Type B pancreatic cell (in vitro differentiated cells): ENCODE data around the gene MYMK. TPM values are rescaled to one million over a fixed set of nuclear protein-coding genes. Genes with fewer than 3 reads are reported as not detected.
"Not testable (repeated sequence)": the region's sequence is repeated elsewhere in the genome, so short reads cannot be mapped to it uniquely, and the experiment has no call there.

Experiments
- DNase-seq: peaks from one replicate; pipeline ENCODE4 v3.0.0; 2021; ENCODE audit warnings: mixed read lengths; ENCODE audit not compliant: unreplicated experiment; ENCODE audit errors: extremely low spot score
- H3K27ac Mint-ChIP-seq: 2 replicates; pipeline ENCODE4 v1.8.0; 2021; ENCODE audit warnings: mild to moderate bottlenecking, mixed read lengths
- H3K27me3 Mint-ChIP-seq: 2 replicates; pipeline ENCODE4 v1.8.0; 2021; ENCODE audit warnings: mixed read lengths
- H3K36me3 Mint-ChIP-seq: 2 replicates; pipeline ENCODE4 v1.8.0; 2021; ENCODE audit warnings: mixed read lengths
- H3K4me1 Mint-ChIP-seq: one replicate; pipeline ENCODE4 v1.8.0; 2021; ENCODE audit warnings: mixed read lengths; ENCODE audit not compliant: unreplicated experiment
- H3K4me3 Mint-ChIP-seq: 2 replicates; pipeline ENCODE4 v1.8.0; 2021; ENCODE audit warnings: mild to moderate bottlenecking, mixed read lengths
- H3K9me3 Mint-ChIP-seq: 2 replicates; pipeline ENCODE4 v1.8.0; 2021; ENCODE audit warnings: mixed read lengths
- CTCF ChIP-seq: fragments of 200-600 bp; sonication (generic); conservative IDR thresholded peaks from 2 replicates; pipeline ENCODE4 v1.5.0; 2021; ENCODE audit warnings: antibody characterized with exemption, mild to moderate bottlenecking
- total RNA-seq: library from RNA; stranded (reverse); gene quantifications from 2 replicates; pipeline ENCODE4 v1.2.1, GENCODE V29; 2021; ENCODE audit warnings: low replicate concordance

Gene MYMK
- total RNA-seq, 1 donor from 2014 or later: not detected

GRCh38 chr9:133566382-133566781 is 41.6 kb upstream of the MYMK start:
- Mint-ChIP-seq H3K9me3 (no peaks in the 10 kb centered on the region), H3K27ac (no peak overlapping the region), H3K27me3 (peaks cover 16% of the 10 kb centered on the region), H3K4me3 (no peak overlapping the region), H3K36me3 (no peaks in the 10 kb centered on the region), H3K4me1 (peaks cover 7% of the 10 kb centered on the region)
- TF ChIP-seq CTCF: no peak
- DNase-seq: no peak

GRCh38 chr9:133564451-133565116 is 39.8 kb upstream of the MYMK start:
- TF ChIP-seq CTCF: no peak
- H3K9me3 Mint-ChIP-seq: no peaks in the 10 kb centered on the region
- no peaks in the 10 kb centered on the region for H3K36me3 Mint-ChIP-seq
- H3K4me1 Mint-ChIP-seq: peaks cover 7% of the 10 kb centered on the region
- H3K4me3 Mint-ChIP-seq: no peak overlapping the region
- no peak overlapping the region for H3K27ac Mint-ChIP-seq
- peaks cover 19% of the 10 kb centered on the region for H3K27me3 Mint-ChIP-seq
- no peak for DNase-seq

GRCh38 chr9:133563814-133564213 is 39.1 kb upstream of the MYMK start:
- not testable (repeated sequence) for DNase-seq, H3K27ac Mint-ChIP-seq

GRCh38 chr9:133563291-133563796 is 38.6 kb upstream of the MYMK start:
- TF ChIP-seq CTCF: no peak
- peaks cover 14% of the 10 kb centered on the region for H3K4me1 Mint-ChIP-seq
- peak overlapping the region; percentile 59 for H3K4me3 Mint-ChIP-seq
- DNase-seq: no peak
- peak overlapping the region; percentile 79 for H3K27ac Mint-ChIP-seq
- peaks cover 22% of the 10 kb centered on the region for H3K27me3 Mint-ChIP-seq
- no peaks in the 10 kb centered on the region for H3K36me3 Mint-ChIP-seq
- H3K9me3 Mint-ChIP-seq: no peaks in the 10 kb centered on the region

More at GRCh38 chr9:133563814-133564213, 39.1 kb upstream of the MYMK start:
- H3K27me3 Mint-ChIP-seq: peaks cover 19% of the 10 kb centered on the region
- H3K4me1 Mint-ChIP-seq, H3K36me3 Mint-ChIP-seq, H3K4me3 Mint-ChIP-seq, H3K9me3 Mint-ChIP-seq: not testable (repeated sequence)

GRCh38 chr9:133562611-133563290 is 38.0 kb upstream of the MYMK start:
- H3K36me3 Mint-ChIP-seq: no peaks in the 10 kb centered on the region
- H3K9me3 Mint-ChIP-seq: no peaks in the 10 kb centered on the region
- peaks cover 22% of the 10 kb centered on the region for H3K27me3 Mint-ChIP-seq
- H3K4me1 Mint-ChIP-seq: peaks cover 20% of the 10 kb centered on the region
- no peak overlapping the region for H3K4me3 Mint-ChIP-seq
- no peak for TF ChIP-seq CTCF
- no peak for DNase-seq
- peak overlapping the region; percentile 79 for H3K27ac Mint-ChIP-seq

- H3K27ac Mint-ChIP-seq: no peak overlapping the region
- no peak for TF ChIP-seq CTCF
- no peak for DNase-seq
- no peaks in the 10 kb centered on the region for H3K9me3 Mint-ChIP-seq
- peaks cover 23% of the 10 kb centered on the region for H3K4me1 Mint-ChIP-seq
- no peaks in the 10 kb centered on the region for H3K36me3 Mint-ChIP-seq
- peaks cover 19% of the 10 kb centered on the region for H3K27me3 Mint-ChIP-seq
- no peak overlapping the region for H3K4me3 Mint-ChIP-seq
These were observed 37.3 kb upstream of the MYMK start for GRCh38 chr9:133561976-133562554.
